Mesodermal cell (in vitro differentiated cells): ENCODE data around the gene ST14. TPM values are rescaled to one million over a fixed set of nuclear protein-coding genes. Genes with fewer than 3 reads are reported as not detected.

Source experiments
- H3K27ac ChIP-seq: 2 replicates; pipeline ENCODE4 v1.7.0; 2013; ENCODE audit warnings: mild to moderate bottlenecking, low read depth, low read length, moderate library complexity; ENCODE audit not compliant: severe bottlenecking
- H3K36me3 ChIP-seq: 2 replicates; pipeline ENCODE4 v1.7.1; 2013; ENCODE audit warnings: mild to moderate bottlenecking, low read length, moderate library complexity; ENCODE audit not compliant: control insufficient read depth, insufficient read depth
- H3K4me1 ChIP-seq: one replicate; pipeline ENCODE4 v1.7.1; 2013; ENCODE audit warnings: mild to moderate bottlenecking, low read length; ENCODE audit not compliant: insufficient read depth, control insufficient read depth, poor library complexity, severe bottlenecking
- H3K4me3 ChIP-seq: 2 replicates; pipeline ENCODE4 v1.7.0; 2013; ENCODE audit warnings: low read length, control low read depth, mild to moderate bottlenecking; ENCODE audit not compliant: insufficient read depth, poor library complexity, severe bottlenecking; ENCODE audit errors: extremely low read depth
- H3K9me3 ChIP-seq: 2 replicates; pipeline ENCODE4 v1.7.1; 2013; ENCODE audit warnings: mild to moderate bottlenecking, low read length, moderate library complexity; ENCODE audit not compliant: control insufficient read depth
- WGBS, 2 experiments: methylation state at CpG; one replicate each; pipeline ENCODE4 v1.1.5; 2013; ENCODE audit warnings: missing lambda C conversion rate in 2 of 2; ENCODE audit not compliant: insufficient coverage in 2 of 2; 5-methylcytosine and 5-hydroxymethylcytosine counted together
- polyA plus RNA-seq, 2 experiments: library from polyadenylated mRNA; stranded (reverse); fragments of 50-300 nt; gene quantifications; one replicate each; pipeline ENCODE4 v1.2.3, GENCODE V29; 2013

Gene ST14
- 0.59 TPM for polyA plus RNA-seq (2013, experiment 1 of 2)
- 0.20 TPM for polyA plus RNA-seq (2013, experiment 2 of 2)

DNA sequence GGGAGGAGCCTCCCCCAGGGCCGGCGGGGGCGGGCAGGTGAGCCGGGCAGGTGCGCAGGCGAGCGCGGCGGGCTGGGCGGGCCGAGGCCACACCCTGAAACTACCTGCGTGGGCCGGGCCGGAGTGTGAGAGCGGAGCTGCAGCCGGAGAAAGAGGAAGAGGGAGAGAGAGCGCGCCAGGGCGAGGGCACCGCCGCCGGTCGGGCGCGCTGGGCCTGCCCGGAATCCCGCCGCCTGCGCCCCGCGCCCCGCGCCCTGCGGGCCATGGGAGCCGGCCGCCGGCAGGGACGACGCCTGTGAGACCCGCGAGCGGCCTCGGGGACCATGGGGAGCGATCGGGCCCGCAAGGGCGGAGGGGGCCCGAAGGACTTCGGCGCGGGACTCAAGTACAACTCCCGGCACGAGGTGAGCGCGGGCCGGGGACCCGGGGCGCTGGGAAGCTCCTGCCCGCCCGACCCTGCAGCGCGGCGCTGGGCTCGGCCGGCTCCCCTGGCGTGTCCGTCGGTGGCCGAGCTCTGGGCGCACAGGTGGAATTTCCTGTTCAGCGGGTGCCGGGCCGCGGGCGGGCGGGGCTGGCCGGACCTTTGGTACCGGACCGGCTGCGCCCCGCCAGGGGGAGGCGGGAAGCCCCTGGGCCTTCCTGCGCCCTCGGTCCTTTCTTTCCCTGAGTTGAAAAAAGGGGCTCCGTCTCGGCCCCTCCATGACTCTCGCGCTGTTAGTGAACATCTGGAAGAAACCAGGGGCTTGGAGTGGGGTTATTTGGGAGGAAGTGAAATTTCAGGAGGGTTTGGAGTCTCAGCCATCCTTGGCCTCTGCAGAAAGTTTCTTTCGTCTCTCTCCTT lies at the start of gene ST14:
Gene ST14, plus strand, starts transcription at position 126 of the 841 bp plus-strand sequence. Its CDS starts 198 bp downstream, at position 324.
- no peaks in the 10 kb centered on the region for H3K9me3 ChIP-seq
- no peak within 1 kb of the TSS for H3K27ac ChIP-seq
- no peaks in the 10 kb centered on the region for H3K36me3 ChIP-seq
- H3K4me1 ChIP-seq: no peaks in the 10 kb centered on the region
- 5 to 8% methylated on average over 66 to 69 of the region's 89 CpGs for WGBS, 2 experiments
- H3K4me3 ChIP-seq: peak within 1 kb of the TSS; percentile 3

DNA sequence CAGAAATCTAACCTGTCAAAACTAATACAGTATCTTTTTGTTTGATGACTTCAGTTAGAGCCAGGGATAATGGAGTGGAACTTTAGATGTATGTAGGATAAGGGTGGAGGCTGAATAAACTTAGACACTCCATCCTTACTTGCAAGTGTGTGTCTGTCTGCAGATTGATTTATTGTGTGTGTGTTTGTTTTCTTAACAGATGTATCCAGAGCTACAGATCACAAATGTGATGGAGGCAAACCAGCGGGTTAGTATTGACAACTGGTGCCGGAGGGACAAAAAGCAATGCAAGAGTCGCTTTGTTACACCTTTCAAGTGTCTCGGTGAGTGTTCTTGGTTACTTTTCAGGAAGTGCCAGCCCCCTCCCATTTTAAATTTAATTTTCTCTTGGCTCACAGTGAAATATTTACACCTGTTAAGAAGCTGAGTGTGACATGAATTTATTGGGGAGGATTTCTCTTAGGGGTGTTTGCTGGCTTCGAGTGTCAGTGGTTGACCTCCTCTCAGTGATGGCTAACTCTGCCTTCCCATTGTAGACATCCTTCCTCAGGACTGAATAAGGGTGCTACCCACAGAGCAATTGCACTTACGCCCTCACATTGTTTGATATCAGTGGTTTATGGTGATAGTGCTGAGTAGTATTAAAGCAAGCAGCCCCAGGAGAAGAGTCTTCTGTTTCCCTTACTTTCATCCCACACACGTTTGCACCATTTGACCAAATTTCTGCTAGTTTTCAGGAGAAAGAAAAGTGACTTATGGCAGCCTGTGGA lies 49.1 kb upstream of the ST14 start:
- H3K36me3 ChIP-seq: peaks cover 68% of the 10 kb centered on the region
- H3K4me1 ChIP-seq: no peaks in the 10 kb centered on the region
- WGBS, 2 experiments: 89 to 96% methylated on average over 3 to 4 of the region's 7 CpGs
- H3K27ac ChIP-seq: no peak overlapping the region
- H3K4me3 ChIP-seq: no peak overlapping the region
- no peaks in the 10 kb centered on the region for H3K9me3 ChIP-seq

DNA sequence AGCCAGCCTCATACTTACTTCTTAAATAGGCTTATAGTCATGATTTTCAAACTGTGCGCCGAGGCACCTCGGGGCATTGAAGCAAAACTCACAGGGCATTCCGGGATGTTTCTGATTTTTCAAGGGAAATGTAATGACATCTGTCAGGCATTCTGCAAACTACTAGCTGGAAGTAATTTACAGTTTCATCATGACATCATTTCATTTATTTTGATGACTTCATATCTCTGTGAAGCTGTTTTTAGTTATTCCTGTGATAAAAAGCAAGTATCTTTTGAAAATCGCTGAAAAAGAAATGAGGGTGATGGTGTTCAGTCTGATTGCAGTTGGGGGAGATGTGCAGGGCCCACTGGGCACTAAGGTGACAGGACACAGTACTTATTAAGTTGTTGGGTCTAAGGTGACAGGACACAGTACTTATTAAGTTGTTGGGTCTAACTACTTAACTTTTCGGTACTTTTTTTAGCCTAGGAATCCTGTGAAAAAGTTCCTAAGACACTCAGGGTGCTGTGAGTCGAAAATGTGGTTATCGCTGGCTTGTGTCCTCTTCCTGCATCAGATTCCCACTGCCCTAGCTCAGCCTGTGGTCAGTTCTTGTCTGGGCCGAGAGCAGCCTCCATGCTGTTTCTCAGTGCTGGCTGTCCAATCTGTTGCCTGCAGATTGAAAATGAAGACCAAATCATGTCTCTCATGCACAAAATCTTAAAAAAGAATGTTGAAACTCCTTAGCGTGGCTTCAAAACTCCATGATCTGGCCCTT lies 47.3 kb upstream of the ST14 start:
- peaks cover 64% of the 10 kb centered on the region for H3K36me3 ChIP-seq

DNA sequence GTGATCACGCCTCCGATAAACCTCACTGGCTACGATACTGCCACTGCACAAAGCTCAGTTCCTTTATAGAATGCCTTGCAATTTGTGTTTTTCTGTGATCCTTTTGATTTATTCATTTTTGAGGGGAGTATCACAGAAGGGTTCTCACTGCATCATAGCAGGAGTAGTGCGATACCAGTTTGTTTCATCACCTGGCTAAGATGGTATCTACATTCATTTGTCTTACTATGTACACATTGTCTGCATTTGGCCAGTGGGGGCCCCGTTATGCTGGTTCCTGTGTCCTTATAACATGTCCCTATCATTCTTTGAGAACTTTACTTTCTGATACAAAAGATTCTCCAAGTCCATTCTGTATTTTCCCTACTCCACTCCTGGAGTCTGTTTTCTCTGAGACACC lies 45.3 kb upstream of the ST14 start:
- Histone ChIP-seq H3K9me3 (no peaks in the 10 kb centered on the region), H3K4me1 (no peaks in the 10 kb centered on the region), H3K27ac (no peak overlapping the region), H3K4me3 (no peak overlapping the region), H3K36me3 (peaks cover 75% of the 10 kb centered on the region)
- 100% methylated on average over 1 to 4 of the region's 5 CpGs for WGBS, 2 experiments

More for the DNA sequence above, 47.3 kb upstream of the ST14 start:
- no peaks in the 10 kb centered on the region for H3K4me1 ChIP-seq
- no peak overlapping the region for H3K4me3 ChIP-seq
- 96% methylated on average over 8 to 10 of the region's 10 CpGs for WGBS, 2 experiments
- no peaks in the 10 kb centered on the region for H3K9me3 ChIP-seq
- H3K27ac ChIP-seq: no peak overlapping the region

DNA sequence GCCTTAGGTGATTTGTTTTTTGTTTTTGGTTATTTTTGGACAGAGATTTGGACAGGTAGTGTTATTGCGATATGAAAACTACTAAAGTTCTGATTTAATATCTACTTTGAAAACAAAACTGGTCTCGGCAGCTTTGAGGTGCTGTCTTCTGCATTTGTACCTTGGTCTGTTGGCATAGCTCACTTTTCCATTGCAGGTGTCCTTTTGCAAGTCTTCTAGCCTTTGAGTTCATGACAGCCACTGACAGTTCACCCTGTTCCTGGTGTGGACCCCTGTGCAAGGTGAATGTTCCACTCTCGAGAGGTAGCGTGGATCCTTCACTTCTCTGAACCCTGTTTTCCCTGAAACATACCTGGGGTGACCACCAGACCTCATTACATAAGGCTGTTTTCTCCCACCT lies 44.9 kb upstream of the ST14 start:
- Histone ChIP-seq H3K9me3 (no peaks in the 10 kb centered on the region), H3K4me3 (no peak overlapping the region), H3K27ac (no peak overlapping the region), H3K4me1 (no peaks in the 10 kb centered on the region), H3K36me3 (peaks cover 71% of the 10 kb centered on the region)
- WGBS, 2 experiments: 96 to 100% methylated on average over 3 of the region's 4 CpGs

DNA sequence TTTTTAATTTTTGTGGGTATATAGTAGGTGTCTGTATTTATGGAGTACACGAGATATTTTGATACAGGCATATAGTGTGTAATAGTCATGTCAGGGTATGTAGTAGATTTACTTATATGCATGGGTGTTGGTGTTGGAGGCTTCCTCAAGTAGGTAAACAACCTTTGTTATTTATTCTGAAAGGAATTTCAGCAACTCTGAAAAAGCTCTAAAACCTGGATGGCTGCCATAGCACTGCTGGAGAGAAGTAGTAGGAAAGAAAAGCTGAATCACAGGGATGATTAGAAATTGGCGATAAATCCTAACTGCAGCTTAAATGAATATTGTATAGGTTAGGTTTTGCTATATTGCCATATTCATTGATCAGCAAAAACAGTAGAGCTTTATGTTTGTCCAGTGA lies 44.4 kb upstream of the ST14 start:
- Histone ChIP-seq H3K4me1 (no peaks in the 10 kb centered on the region), H3K36me3 (peaks cover 69% of the 10 kb centered on the region), H3K4me3 (no peak overlapping the region), H3K27ac (no peak overlapping the region), H3K9me3 (no peaks in the 10 kb centered on the region)
- WGBS, 2 experiments: 91 to 94% methylated on average over 1 to 2 of the region's 2 CpGs

DNA sequence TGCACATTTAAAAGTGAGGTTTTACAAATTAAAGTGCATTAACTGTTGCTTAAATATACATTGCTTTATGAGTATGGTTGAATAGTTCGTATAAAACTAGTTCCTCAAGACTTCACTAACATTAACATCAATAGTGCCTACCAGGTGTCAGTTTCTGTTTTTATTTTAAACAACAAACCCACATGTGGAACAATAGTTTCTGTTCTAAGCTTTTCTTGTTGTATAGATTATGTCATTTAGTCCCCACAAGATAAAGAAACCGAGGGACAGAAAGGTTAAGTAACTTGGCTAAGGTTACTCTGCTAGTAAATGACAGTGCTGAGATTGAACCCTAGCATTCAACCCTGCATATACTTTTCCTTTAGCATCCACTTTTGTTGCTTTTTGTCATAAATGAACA lies 41.4 kb upstream of the ST14 start:
- H3K36me3 ChIP-seq: peaks cover 69% of the 10 kb centered on the region
- no CpG with 5 or more reads among the region's 2 CpGs for WGBS, 2 experiments
- H3K27ac ChIP-seq: no peak overlapping the region
- no peak overlapping the region for H3K4me3 ChIP-seq
- peaks cover 16% of the 10 kb centered on the region for H3K4me1 ChIP-seq
- H3K9me3 ChIP-seq: no peaks in the 10 kb centered on the region

DNA sequence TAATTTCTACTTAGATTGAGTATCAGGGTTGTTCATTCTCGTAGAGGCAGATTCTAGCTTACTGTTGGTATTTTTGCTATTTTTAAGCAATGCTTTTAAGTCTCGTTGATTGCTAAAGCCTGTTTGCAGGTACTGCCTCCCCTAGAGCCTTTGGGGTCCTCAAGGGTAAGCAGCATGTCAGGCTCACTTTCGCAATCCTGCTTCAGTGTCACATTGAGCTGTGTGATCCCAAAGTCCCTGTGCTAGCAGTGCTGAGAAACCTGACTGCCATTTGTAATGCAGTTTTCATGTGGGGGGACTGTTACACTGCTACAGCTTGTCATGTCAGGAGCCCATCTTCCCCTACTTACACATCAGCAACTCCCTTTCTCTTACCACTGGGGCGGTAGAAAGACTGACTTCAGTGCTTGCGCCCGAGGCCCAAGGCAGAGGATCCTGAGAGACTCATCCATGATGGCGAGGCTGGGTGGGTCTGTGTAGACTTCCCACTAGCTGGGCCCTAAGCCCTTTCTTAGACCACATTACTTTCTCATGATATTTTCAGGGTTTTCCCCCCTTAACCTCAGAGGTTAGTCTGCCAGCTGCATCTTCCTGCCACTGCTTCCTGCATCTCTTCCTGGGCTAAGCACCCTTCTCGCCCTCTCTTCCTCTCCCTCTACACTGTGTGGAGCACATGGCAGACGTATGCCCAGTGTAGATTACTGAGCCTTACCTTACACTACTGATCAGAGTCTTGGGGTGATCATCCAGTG lies 40.8 kb upstream of the ST14 start:
- Histone ChIP-seq H3K27ac (no peak overlapping the region), H3K4me3 (no peak overlapping the region), H3K4me1 (peaks cover 22% of the 10 kb centered on the region), H3K9me3 (no peaks in the 10 kb centered on the region), H3K36me3 (peaks cover 69% of the 10 kb centered on the region)
- 98 to 99% methylated on average over 6 to 8 of the region's 9 CpGs for WGBS, 2 experiments

DNA sequence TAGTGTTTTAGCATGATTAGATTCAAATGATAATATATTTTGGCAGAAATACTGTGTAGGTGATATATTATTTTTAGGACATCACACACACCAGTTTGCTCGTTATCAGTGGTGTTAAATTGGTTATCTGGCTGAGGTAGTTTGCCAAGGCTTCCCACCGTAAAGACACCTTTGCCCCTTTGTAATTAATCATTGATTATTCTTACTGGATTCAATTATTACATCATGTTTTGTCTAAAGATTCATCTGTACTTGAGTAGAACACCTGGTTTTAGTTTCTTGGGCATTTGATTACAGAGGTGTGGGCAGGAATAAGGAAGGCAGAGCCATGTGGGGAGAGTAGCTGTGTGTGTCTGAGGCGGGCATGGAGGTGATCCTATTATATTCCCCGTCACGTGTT lies 39.5 kb upstream of the ST14 start:
- H3K9me3 ChIP-seq: no peaks in the 10 kb centered on the region
- H3K27ac ChIP-seq: no peak overlapping the region
- H3K4me3 ChIP-seq: no peak overlapping the region
- 100% methylated on average over 2 to 3 of the region's 5 CpGs for WGBS, 2 experiments
- H3K36me3 ChIP-seq: peaks cover 71% of the 10 kb centered on the region
- H3K4me1 ChIP-seq: peaks cover 29% of the 10 kb centered on the region

DNA sequence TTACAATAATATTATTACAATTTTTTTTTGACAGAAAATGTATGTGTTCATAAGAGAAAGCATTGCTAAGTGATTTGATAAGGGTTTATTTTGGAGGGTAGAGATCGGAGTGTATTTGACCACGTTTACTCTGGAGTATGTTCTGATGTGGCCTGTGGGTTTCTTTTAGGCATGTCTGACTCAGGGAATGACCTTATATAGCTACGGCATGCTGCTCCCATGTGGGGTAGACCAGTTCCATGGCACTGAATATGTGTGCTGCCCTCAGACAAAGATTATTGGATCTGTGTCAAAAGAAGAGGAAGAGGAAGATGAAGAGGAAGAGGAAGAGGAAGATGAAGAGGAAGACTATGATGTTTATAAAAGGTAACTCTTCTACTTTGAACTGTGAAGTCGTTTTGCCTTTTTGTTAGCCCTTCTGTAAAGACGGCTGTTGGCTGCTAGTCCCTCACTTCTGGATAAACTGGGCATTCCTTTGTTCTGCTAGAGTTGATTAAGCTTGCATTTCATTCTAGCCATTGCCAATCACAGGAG lies 38.1 kb upstream of the ST14 start:
- Histone ChIP-seq H3K36me3 (peaks cover 78% of the 10 kb centered on the region), H3K4me1 (peaks cover 32% of the 10 kb centered on the region), H3K9me3 (no peaks in the 10 kb centered on the region), H3K4me3 (no peak overlapping the region), H3K27ac (peak overlapping the region; percentile 64)
- 92 to 97% methylated on average over 3 to 5 of the region's 5 CpGs for WGBS, 2 experiments
